ENCODE measurements around the gene UBA1. TPM values are rescaled to one million over a fixed set of nuclear protein-coding genes. Genes with fewer than 3 reads are reported as not detected.

The UBA1 gene
- total RNA-seq, 4 donors from 2014 or later: 72.9 to 187 (median 149) TPM

DNA sequence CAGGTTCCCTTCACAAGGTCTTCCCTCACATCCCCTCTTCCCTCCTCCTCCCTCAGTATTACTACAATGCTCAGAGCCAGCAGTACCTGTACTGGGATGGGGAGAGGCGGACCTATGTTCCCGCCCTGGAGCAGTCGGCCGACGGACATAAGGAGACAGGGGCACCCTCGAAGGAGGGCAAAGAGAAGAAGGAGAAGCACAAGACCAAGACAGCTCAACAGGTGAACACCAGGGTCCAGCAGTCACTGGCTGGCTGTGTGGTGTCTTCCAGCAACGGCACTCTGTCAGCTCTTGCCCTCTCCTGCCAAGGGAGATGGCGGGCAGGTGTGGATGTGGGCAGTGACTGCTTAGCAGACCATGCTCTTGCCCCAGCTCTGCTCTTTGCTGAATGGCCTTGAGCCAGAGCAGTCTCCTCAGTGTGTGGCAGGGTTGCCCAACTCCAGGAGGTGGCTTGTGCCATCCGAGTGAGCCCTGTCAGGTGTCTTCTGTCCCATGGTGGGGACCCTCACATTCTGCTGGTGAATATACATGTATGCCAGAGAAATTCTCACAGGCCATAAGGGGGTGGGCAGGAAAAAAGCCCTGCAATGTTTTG lies 11.4 kb upstream of the UBA1 start:
- H3K27me3 ChIP-seq: no peaks in the 10 kb centered on the region
- no peak for DNase-seq
- no peak overlapping the region for H3K4me3 ChIP-seq
- intact Hi-C loops (cut with DNase I; ENCODE audit: low total_unique reads): no loop called here
- H3K9me3 ChIP-seq: no peaks in the 10 kb centered on the region
- TF ChIP-seq, protein P1, sequence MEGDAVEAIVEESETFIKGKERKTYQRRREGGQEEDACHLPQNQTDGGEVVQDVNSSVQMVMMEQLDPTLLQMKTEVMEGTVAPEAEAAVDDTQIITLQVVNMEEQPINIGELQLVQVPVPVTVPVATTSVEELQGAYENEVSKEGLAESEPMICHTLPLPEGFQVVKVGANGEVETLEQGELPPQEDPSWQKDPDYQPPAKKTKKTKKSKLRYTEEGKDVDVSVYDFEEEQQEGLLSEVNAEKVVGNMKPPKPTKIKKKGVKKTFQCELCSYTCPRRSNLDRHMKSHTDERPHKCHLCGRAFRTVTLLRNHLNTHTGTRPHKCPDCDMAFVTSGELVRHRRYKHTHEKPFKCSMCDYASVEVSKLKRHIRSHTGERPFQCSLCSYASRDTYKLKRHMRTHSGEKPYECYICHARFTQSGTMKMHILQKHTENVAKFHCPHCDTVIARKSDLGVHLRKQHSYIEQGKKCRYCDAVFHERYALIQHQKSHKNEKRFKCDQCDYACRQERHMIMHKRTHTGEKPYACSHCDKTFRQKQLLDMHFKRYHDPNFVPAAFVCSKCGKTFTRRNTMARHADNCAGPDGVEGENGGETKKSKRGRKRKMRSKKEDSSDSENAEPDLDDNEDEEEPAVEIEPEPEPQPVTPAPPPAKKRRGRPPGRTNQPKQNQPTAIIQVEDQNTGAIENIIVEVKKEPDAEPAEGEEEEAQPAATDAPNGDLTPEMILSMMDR (IDR thresholded peaks at IDR 0.05): no peak
- no peak for TF ChIP-seq POLR2A (IDR thresholded peaks at IDR 0.05)
- no peaks in the 10 kb centered on the region for H3K36me3 ChIP-seq
- no peak overlapping the region for H3K27ac ChIP-seq
- no peaks in the 10 kb centered on the region for H3K4me1 ChIP-seq

DNA sequence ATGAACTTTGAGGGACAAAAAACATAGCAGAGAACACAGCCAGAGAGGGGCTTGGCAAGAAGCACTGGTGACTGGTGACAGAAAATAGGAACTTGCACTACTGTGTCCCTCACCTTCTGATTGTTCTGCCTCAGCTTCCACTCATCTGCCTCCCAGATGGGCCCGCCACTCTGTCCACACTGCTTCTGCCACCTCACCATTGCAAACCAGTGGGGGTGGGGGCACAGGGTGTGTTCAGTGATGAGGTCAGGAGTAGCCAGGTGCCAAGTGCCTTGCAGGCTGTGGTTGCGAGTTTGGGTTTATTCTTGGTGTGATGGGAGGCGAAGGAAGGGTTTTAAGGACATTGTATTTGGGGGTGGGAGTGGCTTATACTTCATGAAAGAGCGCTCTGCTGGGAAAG lies 9.1 kb upstream of the UBA1 start:
- DNase-seq: no peak
- intact Hi-C loops (cut with DNase I; ENCODE audit: low total_unique reads): no loop called here

DNA sequence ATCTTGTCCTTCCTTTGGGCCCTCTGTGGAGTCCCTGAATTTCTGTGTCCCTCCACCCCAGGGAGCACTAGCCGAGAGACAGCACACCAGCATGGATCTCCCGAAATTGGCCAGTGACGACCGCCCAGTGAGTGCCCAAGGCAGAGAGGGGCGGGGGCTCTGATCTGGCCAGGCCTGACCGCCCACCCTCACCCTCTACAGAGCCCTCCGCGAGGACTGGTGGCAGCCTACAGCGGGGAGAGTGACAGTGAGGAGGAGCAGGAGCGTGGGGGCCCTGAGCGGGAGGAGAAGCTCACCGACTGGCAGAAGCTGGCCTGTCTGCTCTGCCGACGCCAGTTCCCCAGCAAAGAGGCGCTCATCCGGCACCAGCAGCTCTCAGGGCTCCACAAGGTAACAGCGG lies 8.4 kb upstream of the UBA1 start:
- DNase-seq: no peak
- H3K4me1 ChIP-seq: no peaks in the 10 kb centered on the region
- no peak overlapping the region for H3K4me3 ChIP-seq
- no peak overlapping the region for H3K27ac ChIP-seq
- no peaks in the 10 kb centered on the region for H3K27me3 ChIP-seq
- intact Hi-C loops (cut with DNase I; ENCODE audit: low total_unique reads): no loop called here
- no peaks in the 10 kb centered on the region for H3K36me3 ChIP-seq
- no peaks in the 10 kb centered on the region for H3K9me3 ChIP-seq
- no peak for TF ChIP-seq POLR2A (IDR thresholded peaks at IDR 0.05)

More for the DNA sequence above, 9.1 kb upstream of the UBA1 start:
- no peaks in the 10 kb centered on the region for H3K27me3 ChIP-seq
- no peaks in the 10 kb centered on the region for H3K9me3 ChIP-seq
- no peak for TF ChIP-seq POLR2A (IDR thresholded peaks at IDR 0.05)
- TF ChIP-seq, protein P1 (IDR thresholded peaks at IDR 0.05): no peak
- no peaks in the 10 kb centered on the region for H3K4me1 ChIP-seq
- H3K27ac ChIP-seq: no peak overlapping the region
- H3K4me3 ChIP-seq: no peak overlapping the region
- H3K36me3 ChIP-seq: no peaks in the 10 kb centered on the region

DNA sequence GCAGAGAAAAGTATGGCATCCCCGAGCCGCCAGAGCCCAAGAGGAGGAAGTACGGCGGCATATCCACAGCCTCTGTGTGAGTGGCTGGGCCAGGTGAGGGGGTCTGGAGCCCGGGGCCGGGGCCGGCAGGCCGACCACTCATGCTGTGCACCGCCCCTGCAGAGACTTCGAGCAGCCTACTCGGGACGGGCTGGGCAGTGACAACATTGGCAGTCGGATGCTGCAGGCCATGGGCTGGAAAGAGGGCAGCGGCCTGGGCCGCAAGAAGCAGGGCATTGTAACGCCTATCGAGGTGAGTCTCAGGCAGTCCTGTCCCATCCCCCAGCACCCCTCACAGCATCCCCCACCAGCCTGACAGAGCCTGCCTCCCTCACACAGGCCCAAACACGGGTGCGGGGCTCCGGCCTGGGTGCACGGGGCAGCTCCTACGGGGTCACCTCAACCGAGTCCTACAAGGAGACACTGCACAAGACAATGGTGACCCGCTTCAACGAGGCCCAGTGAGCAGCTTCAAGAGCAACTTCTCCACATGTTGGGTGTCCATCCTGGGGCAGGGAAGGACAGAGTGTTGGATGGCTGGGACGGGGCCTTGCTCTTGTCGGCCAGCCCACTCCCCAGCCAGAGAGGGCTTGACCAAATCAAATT lies 7.4 kb upstream of the UBA1 start:
- no peaks in the 10 kb centered on the region for H3K27me3 ChIP-seq
- no peaks in the 10 kb centered on the region for H3K36me3 ChIP-seq
- TF ChIP-seq, protein P1 (IDR thresholded peaks at IDR 0.05): no peak
- TF ChIP-seq POLR2A (IDR thresholded peaks at IDR 0.05): no peak
- DNase-seq: no peak
- no peaks in the 10 kb centered on the region for H3K9me3 ChIP-seq
- H3K4me1 ChIP-seq: no peaks in the 10 kb centered on the region
- intact Hi-C loops (cut with DNase I; ENCODE audit: low total_unique reads): no loop called here
- no peak overlapping the region for H3K4me3 ChIP-seq
- H3K27ac ChIP-seq: no peak overlapping the region

DNA sequence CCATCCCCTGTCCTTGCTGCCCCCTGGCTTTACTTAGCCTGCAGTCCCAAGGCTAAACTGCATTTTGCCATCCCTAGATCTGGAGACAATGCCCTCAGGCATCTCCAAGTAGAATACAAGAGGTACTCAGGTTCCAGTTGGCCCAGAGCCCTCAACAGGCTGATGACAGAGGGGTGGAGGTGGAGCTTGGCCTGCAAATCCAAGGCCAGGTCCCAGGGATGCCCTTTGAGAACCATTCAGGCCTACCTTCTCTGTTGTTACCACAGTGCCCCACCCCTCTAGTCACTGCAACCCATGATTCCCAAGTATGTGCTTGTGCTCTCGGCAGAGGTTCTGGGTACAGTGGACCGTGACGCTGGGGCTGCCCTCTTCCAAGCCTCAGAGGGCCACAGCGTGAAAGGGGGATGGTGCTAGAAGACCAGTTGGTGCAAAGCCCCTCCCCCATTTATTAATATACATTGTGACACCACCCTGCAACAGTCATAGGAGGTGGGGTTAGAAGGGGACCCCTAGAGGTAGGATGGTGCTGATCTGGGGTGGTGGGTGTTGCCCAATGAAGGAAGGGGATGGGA lies 6.4 kb upstream of the UBA1 start:
- H3K9me3 ChIP-seq: no peaks in the 10 kb centered on the region
- DNase-seq: no peak
- H3K36me3 ChIP-seq: no peaks in the 10 kb centered on the region
- no peaks in the 10 kb centered on the region for H3K27me3 ChIP-seq
- H3K4me3 ChIP-seq: no peak overlapping the region
- no peak overlapping the region for H3K27ac ChIP-seq
- H3K4me1 ChIP-seq: no peaks in the 10 kb centered on the region
- intact Hi-C loops (cut with DNase I; ENCODE audit: low total_unique reads): no loop called here
- TF ChIP-seq POLR2A (IDR thresholded peaks at IDR 0.05): no peak
- TF ChIP-seq, protein P1 (IDR thresholded peaks at IDR 0.05): no peak

Data from uterus (tissue), 4 donors.